GM18505 (cell line): ENCODE measurements around the gene CCDC171.

Source experiments
- ATAC-seq: cut with Tn5 transposase; IDR thresholded peaks from one replicate; pipeline ENCODE4 v1.9.1; 2021; ENCODE audit not compliant: unreplicated experiment
- POLR2A ChIP-seq: IDR thresholded peaks from 4 replicates; pipeline ENCODE4 v1.6.1; 2011; ENCODE audit warnings: borderline replicate concordance; ENCODE audit not compliant: insufficient read depth, insufficient read length; ENCODE audit errors: extremely low read depth

CCDC171 gene

GRCh38 chr9:15707000-15707399 is 154.2 kb downstream of the CCDC171 start:
- no peak for TF ChIP-seq POLR2A
- ATAC-seq = no peak

- no peak for TF ChIP-seq POLR2A
- ATAC-seq = no peak
Observed at GRCh38 chr9:15711531-15711930, 158.7 kb downstream of the CCDC171 start.

GRCh38 chr9:15711931-15712330 is 159.1 kb downstream of the CCDC171 start:
- TF ChIP-seq POLR2A = no peak
- ATAC-seq = no peak

GRCh38 chr9:15714746-15715145 is 161.9 kb downstream of the CCDC171 start:
- TF ChIP-seq POLR2A = no peak
- no peak for ATAC-seq

- no peak for TF ChIP-seq POLR2A
- ATAC-seq = no peak
Observed at GRCh38 chr9:15717290-15717967, 164.6 kb downstream of the CCDC171 start.

GRCh38 chr9:15718423-15718822 is 165.6 kb downstream of the CCDC171 start:
- TF ChIP-seq POLR2A = no peak
- no peak for ATAC-seq

GRCh38 chr9:15720861-15721260 is 168.0 kb downstream of the CCDC171 start:
- no peak for TF ChIP-seq POLR2A
- ATAC-seq = no peak

GRCh38 chr9:15722888-15723287 is 170.0 kb downstream of the CCDC171 start:
- no peak for TF ChIP-seq POLR2A
- ATAC-seq = no peak

GRCh38 chr9:15724016-15724415 is 171.2 kb downstream of the CCDC171 start:
- no peak for ATAC-seq
- TF ChIP-seq POLR2A = no peak

GRCh38 chr9:15724612-15725011 is 171.8 kb downstream of the CCDC171 start:
- ATAC-seq = no peak
- TF ChIP-seq POLR2A = no peak

- TF ChIP-seq POLR2A = no peak
- no peak for ATAC-seq
Observed at GRCh38 chr9:15725953-15726352, 173.1 kb downstream of the CCDC171 start.

- ATAC-seq = no peak
- TF ChIP-seq POLR2A = no peak
Observed at GRCh38 chr9:15729507-15729906, 176.7 kb downstream of the CCDC171 start.

GRCh38 chr9:15735083-15735857 is 182.4 kb downstream of the CCDC171 start:
- no peak for TF ChIP-seq POLR2A
- ATAC-seq = no peak

- no peak for TF ChIP-seq POLR2A
- ATAC-seq = no peak
Observed at GRCh38 chr9:15736569-15736968, 183.7 kb downstream of the CCDC171 start.
